Neuronal stem cell (in vitro differentiated cells): ENCODE measurements around the gene COL4A4.

Experiments
- DNase-seq: peaks from one replicate; pipeline ENCODE4 v3.0.0-alpha.2; 2013; ENCODE audit warnings: low spot score
- H2AFZ ChIP-seq: one replicate; pipeline ENCODE4 v1.6.1; 2013; ENCODE audit warnings: mild to moderate bottlenecking, low read length, inconsistent platforms
- H2AK5ac ChIP-seq: 2 replicates; pipeline ENCODE4 v1.6.1; 2013; ENCODE audit warnings: low read depth, mild to moderate bottlenecking, inconsistent platforms, low read length, moderate library complexity, mixed read lengths
- H2BK120ac ChIP-seq: 2 replicates; pipeline ENCODE4 v1.6.1; 2013; ENCODE audit warnings: low read depth, mild to moderate bottlenecking, inconsistent platforms, low read length, moderate library complexity, mixed read lengths
- H2BK12ac ChIP-seq: one replicate; pipeline ENCODE4 v1.6.1; 2013; ENCODE audit warnings: low read length, inconsistent platforms
- H2BK15ac ChIP-seq: 2 replicates; pipeline ENCODE4 v1.6.1; 2013; ENCODE audit warnings: mild to moderate bottlenecking, low read length, inconsistent platforms, mixed read lengths
- H2BK5ac ChIP-seq: one replicate; pipeline ENCODE4 v1.6.1; 2013; ENCODE audit warnings: inconsistent platforms, mild to moderate bottlenecking, low read length, moderate library complexity
- H3K14ac ChIP-seq: one replicate; pipeline ENCODE4 v1.6.1; 2013; ENCODE audit warnings: low read length, inconsistent platforms
- H3K18ac ChIP-seq: 2 replicates; pipeline ENCODE4 v1.6.1; 2013; ENCODE audit warnings: low read length, inconsistent platforms
- H3K23ac ChIP-seq: 2 replicates; pipeline ENCODE4 v1.6.1; 2013; ENCODE audit warnings: low read depth, mild to moderate bottlenecking, mixed read lengths, low read length, inconsistent platforms; ENCODE audit not compliant: poor library complexity
- H3K27ac ChIP-seq: replicated peaks from 3 replicates; pipeline ENCODE4 v1.5.1; 2013; ENCODE audit warnings: low read length, inconsistent platforms
- H3K27me3 ChIP-seq, 3 experiments: 2 replicates each; pipeline ENCODE4 v1.6.1; 2013; ENCODE audit warnings: low read length in 3 of 3, mild to moderate bottlenecking in 2 of 3, inconsistent platforms in 1 of 3, low read depth in 1 of 3, mixed read lengths in 1 of 3, moderate library complexity in 1 of 3; ENCODE audit not compliant: control insufficient read depth in 3 of 3, insufficient read depth in 3 of 3
- H3K36me3 ChIP-seq, 2 donors: replicated peaks in 1 of 2; 2 replicates each; pipeline ENCODE4 v1.6.1; 2013; ENCODE audit warnings: low read length in 2 of 2; ENCODE audit not compliant: control insufficient read depth in 2 of 2, insufficient read depth in 2 of 2
- H3K4ac ChIP-seq: 2 replicates; pipeline ENCODE4 v1.6.1; 2013; ENCODE audit warnings: inconsistent platforms, mild to moderate bottlenecking, low read length, moderate library complexity
- H3K4me1 ChIP-seq, 2 donors: 1 replicate in 1 of 2; 2 replicates in 1 of 2; pipeline ENCODE4 v1.6.1; 2013; ENCODE audit warnings: low read length in 2 of 2, low read depth in 1 of 2; ENCODE audit not compliant: control insufficient read depth in 2 of 2, insufficient read depth in 1 of 2
- H3K4me2 ChIP-seq: one replicate; pipeline ENCODE4 v1.6.1; 2013; ENCODE audit warnings: mild to moderate bottlenecking, low read length, inconsistent platforms; ENCODE audit not compliant: insufficient read depth, poor library complexity, severe bottlenecking
- H3K4me3 ChIP-seq, 2 donors: 2 replicates each; pipeline ENCODE4 v1.5.1; 2013; ENCODE audit warnings: low read length in 2 of 2, mild to moderate bottlenecking in 2 of 2, inconsistent platforms in 1 of 2, moderate library complexity in 1 of 2
- H3K79me1 ChIP-seq: one replicate; pipeline ENCODE4 v1.6.1; 2013; ENCODE audit warnings: low read depth, mild to moderate bottlenecking, inconsistent platforms, low read length, moderate library complexity
- H3K9ac ChIP-seq: one replicate; pipeline ENCODE4 v1.6.1; 2013; ENCODE audit warnings: mild to moderate bottlenecking, low read depth, low read length, inconsistent platforms; ENCODE audit not compliant: poor library complexity
- H3K9me3 ChIP-seq, 2 donors: replicated peaks in 1 of 2; 2 replicates each; pipeline versions ENCODE3 to v1.6.1; 2013; ENCODE audit warnings: low read length in 2 of 2, mild to moderate bottlenecking in 2 of 2, inconsistent platforms in 1 of 2, low read depth in 1 of 2, mixed read lengths in 1 of 2, moderate library complexity in 1 of 2; ENCODE audit not compliant: control insufficient read depth in 2 of 2, insufficient read depth in 1 of 2
- H4K8ac ChIP-seq: one replicate; pipeline ENCODE4 v1.6.1; 2013; ENCODE audit warnings: low read depth, mild to moderate bottlenecking, inconsistent platforms, low read length, moderate library complexity
- H4K91ac ChIP-seq: one replicate; pipeline ENCODE4 v1.6.1; 2013; ENCODE audit warnings: low read length, low read depth, mild to moderate bottlenecking, inconsistent platforms; ENCODE audit not compliant: poor library complexity
- WGBS, 2 donors: extraction: QIAGEN DNeasy Blood & Tissue Kit; methylation state at CpG; one replicate each; pipeline ENCODE4 v1.1.7; 2013; ENCODE audit warnings: missing lambda C conversion rate in 2 of 2, mixed read lengths in 1 of 2; ENCODE audit not compliant: insufficient read length in 2 of 2, insufficient replicate concordance in 1 of 2; ENCODE audit errors: extremely low coverage in 2 of 2; 5-methylcytosine and 5-hydroxymethylcytosine counted together

Gene COL4A4

DNA sequence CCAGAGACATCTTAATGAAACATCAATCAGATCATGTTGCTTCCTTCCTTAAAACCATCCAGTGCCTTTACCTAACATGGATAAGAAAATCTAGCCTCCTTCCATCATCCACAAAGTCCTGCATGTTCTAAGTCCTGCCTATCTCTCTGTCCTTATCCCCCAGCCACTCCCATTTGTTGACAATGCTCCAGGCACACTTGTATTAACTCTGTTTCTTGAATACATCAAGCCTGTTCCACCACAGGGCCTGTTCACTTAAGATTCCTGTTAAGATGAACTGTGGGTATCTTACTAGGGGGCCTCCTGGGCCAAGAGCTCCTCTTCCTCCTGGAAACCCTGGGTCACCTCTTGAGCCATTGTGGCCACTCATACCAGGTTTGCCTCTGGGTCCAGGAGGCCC is 45.7 kb downstream of the COL4A4 start:
- H3K4me2 ChIP-seq, result no peak overlapping the region
- H3K4ac ChIP-seq, result no peak overlapping the region
- no peaks in the 10 kb centered on the region for H3K9me3 ChIP-seq
- H3K14ac ChIP-seq, result no peak overlapping the region
- H3K23ac ChIP-seq, result no peak overlapping the region
- H2BK12ac ChIP-seq, result no peak overlapping the region
- no peak overlapping the region for H2AFZ ChIP-seq
- no peak overlapping the region for H2BK5ac ChIP-seq
- no peak overlapping the region for H2BK15ac ChIP-seq
- H3K27ac ChIP-seq, result no peak overlapping the region
- H2AK5ac ChIP-seq, result no peak overlapping the region
- H2BK120ac ChIP-seq, result no peak overlapping the region
- no peak for DNase-seq
- H3K4me3 ChIP-seq, result no peak overlapping the region
- no peaks in the 10 kb centered on the region for H3K36me3 ChIP-seq
- no peaks in the 10 kb centered on the region for H3K79me1 ChIP-seq
- H3K18ac ChIP-seq, result no peak overlapping the region
- H4K8ac ChIP-seq, result no peak overlapping the region
- H3K9ac ChIP-seq, result no peak overlapping the region
- no peaks in the 10 kb centered on the region for H3K4me1 ChIP-seq
- no peak overlapping the region for H4K91ac ChIP-seq
- H3K27me3 ChIP-seq, result no peaks in the 10 kb centered on the region

DNA sequence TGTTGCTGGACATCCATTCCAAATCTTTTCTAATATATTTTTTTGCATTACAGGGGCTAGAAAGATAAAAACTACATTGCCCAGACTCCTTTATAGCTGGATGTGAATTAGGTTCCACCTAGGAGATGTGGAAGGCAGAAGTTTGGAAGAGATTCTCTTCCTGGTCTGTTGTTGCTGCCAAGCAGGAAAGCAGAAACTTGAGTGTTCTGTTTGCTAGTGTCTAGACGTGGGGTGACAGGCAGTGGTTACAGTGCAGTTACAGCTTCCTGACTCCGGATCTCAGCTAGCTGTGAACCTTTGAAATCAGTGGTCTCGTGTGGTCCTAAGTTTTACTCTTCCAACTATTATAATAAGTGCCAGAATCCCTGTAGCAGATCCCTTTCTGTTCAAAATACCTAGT is 46.2 kb downstream of the COL4A4 start:
- WGBS, 2 donors, result no CpG with 5 or more reads among the region's 3 CpGs
- H3K9me3 ChIP-seq, result no peaks in the 10 kb centered on the region
- no peak overlapping the region for H3K18ac ChIP-seq
- H3K23ac ChIP-seq, result no peak overlapping the region
- no peak for DNase-seq
- no peak overlapping the region for H3K27ac ChIP-seq
- no peak overlapping the region for H3K4me2 ChIP-seq
- H3K36me3 ChIP-seq, result no peaks in the 10 kb centered on the region
- no peak overlapping the region for H2BK15ac ChIP-seq
- no peaks in the 10 kb centered on the region for H3K79me1 ChIP-seq
- H3K9ac ChIP-seq, result no peak overlapping the region
- no peak overlapping the region for H3K14ac ChIP-seq
- no peaks in the 10 kb centered on the region for H3K4me1 ChIP-seq
- H2BK120ac ChIP-seq, result no peak overlapping the region
- H3K4ac ChIP-seq, result no peak overlapping the region
- H2BK12ac ChIP-seq, result no peak overlapping the region
- H2AK5ac ChIP-seq, result no peak overlapping the region
- no peak overlapping the region for H2BK5ac ChIP-seq
- H4K8ac ChIP-seq, result no peak overlapping the region
- H4K91ac ChIP-seq, result no peak overlapping the region
- H2AFZ ChIP-seq, result peak overlapping the region; percentile 18
- no peaks in the 10 kb centered on the region for H3K27me3 ChIP-seq
- H3K4me3 ChIP-seq, result no peak overlapping the region

DNA sequence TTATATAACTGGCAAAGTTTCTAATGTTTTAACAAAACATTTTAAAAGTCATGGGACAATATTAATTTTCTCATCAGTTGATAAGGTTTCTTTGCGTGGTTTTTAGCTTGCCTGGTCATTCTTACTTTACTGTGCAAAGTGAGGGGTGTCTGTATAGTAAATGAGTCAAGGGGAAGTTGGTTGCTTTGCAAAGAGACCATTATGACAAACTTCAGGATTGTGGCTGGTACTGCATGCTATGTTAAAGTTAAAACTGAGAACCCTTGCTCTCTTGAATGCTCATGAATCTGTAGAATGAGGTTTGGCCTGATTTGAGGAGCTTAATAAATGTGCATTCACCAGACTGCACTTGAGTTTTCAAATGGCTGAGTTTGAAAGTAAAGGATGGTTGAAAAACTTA is 47.0 kb downstream of the COL4A4 start:
- Histone ChIP-seq H3K36me3 (no peaks in the 10 kb centered on the region), H2AFZ (no peak overlapping the region), H4K91ac (no peak overlapping the region), H3K27me3 (no peaks in the 10 kb centered on the region), H3K9ac (no peak overlapping the region), H3K27ac (no peak overlapping the region), H4K8ac (no peak overlapping the region), H3K4me1 (no peaks in the 10 kb centered on the region), H3K4me3 (no peak overlapping the region), H3K23ac (no peak overlapping the region), H3K79me1 (no peaks in the 10 kb centered on the region), H3K18ac (no peak overlapping the region), H3K14ac (no peak overlapping the region), H2AK5ac (no peak overlapping the region), H3K9me3 (no peaks in the 10 kb centered on the region), H2BK120ac (no peak overlapping the region), H2BK12ac (no peak overlapping the region), H2BK5ac (no peak overlapping the region), H2BK15ac (no peak overlapping the region), H3K4me2 (no peak overlapping the region), H3K4ac (no peak overlapping the region)
- WGBS, 2 donors, result no CpG with 5 or more reads among the region's 1 CpG
- DNase-seq, result no peak

DNA sequence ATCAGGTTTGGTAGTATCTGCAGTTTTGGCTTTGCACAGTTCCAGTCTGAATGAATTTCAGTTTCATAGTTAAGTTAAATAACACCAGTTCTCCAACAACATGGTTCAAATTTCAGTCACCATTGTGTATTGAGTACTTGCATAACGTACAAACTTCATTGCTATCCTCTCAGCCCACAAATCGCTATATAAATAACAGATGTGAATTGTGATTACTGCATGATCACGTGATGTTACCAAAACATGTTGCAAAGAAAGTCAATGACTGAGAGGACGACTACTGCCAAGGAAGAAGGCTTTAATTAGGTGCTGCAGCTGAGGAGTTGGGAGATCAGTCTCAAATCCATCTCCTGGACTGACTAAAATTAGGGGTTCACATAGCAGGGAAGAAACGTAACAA is 48.2 kb downstream of the COL4A4 start:
- Histone ChIP-seq H3K79me1 (no peaks in the 10 kb centered on the region), H3K18ac (no peak overlapping the region), H3K27me3 (no peaks in the 10 kb centered on the region), H3K9ac (no peak overlapping the region), H3K4me3 (no peak overlapping the region), H3K9me3 (no peaks in the 10 kb centered on the region), H3K23ac (no peak overlapping the region), H4K8ac (no peak overlapping the region), H2BK120ac (no peak overlapping the region), H2BK15ac (no peak overlapping the region), H2BK12ac (no peak overlapping the region), H3K36me3 (no peaks in the 10 kb centered on the region), H3K4me2 (no peak overlapping the region), H3K4me1 (no peaks in the 10 kb centered on the region), H3K27ac (no peak overlapping the region), H2AFZ (no peak overlapping the region), H3K4ac (no peak overlapping the region), H2AK5ac (no peak overlapping the region), H4K91ac (no peak overlapping the region), H2BK5ac (no peak overlapping the region), H3K14ac (no peak overlapping the region)
- DNase-seq, result no peak
- no CpG with 5 or more reads among the region's 5 CpGs for WGBS, 2 donors
